Esophagus muscularis mucosa (tissue), 4 donors: ENCODE results near the gene AZU1. TPM values are rescaled to one million over a fixed set of nuclear protein-coding genes. Genes with fewer than 3 reads are reported as not detected.

Source experiments
- DNase-seq: peaks from one replicate; pipeline ENCODE4 v3.0.0-alpha.2; 2017; ENCODE audit errors: extremely low spot score
- H3K27ac ChIP-seq, 4 donors: fragments of 200-600 bp; sonication (generic); replicated peaks in 1 of 4; 1 replicate in 3 of 4; 2 replicates in 1 of 4; pipeline ENCODE4 v1.5.1; 2016 to 2019; ENCODE audit warnings: mild to moderate bottlenecking in 1 of 4
- H3K27me3 ChIP-seq, 4 donors: fragments of 200-600 bp; sonication (generic); one replicate each; pipeline versions ENCODE4 v1.5.1 to v1.6.0; 2016 to 2019
- H3K36me3 ChIP-seq, 4 donors: fragments of 200-600 bp; sonication (generic); one replicate each; pipeline ENCODE4 v1.5.1; 2016 to 2019
- H3K4me1 ChIP-seq, 4 donors: fragments of 200-600 bp; sonication (generic); one replicate each; pipeline ENCODE4 v1.5.1; 2016 to 2019
- H3K4me3 ChIP-seq, 4 donors: fragments of 200-600 bp; sonication (generic); 1 replicate in 2 of 4; 2 replicates in 2 of 4; pipeline ENCODE4 v1.5.1; 2016 to 2019; ENCODE audit warnings: mild to moderate bottlenecking in 4 of 4, moderate library complexity in 1 of 4
- H3K9me3 ChIP-seq, 4 donors: fragments of 200-600 bp; sonication (generic); 1 replicate in 3 of 4; 2 replicates in 1 of 4; pipeline ENCODE4 v1.5.1; 2016 to 2019
- EP300 ChIP-seq: sonication (generic); formaldehyde crosslinking; IDR thresholded peaks from one replicate; pipeline ENCODE4 v1.6.1; 2017; ENCODE audit warnings: antibody characterized with exemption
- POLR2A ChIP-seq: fragments of 450-650 bp; IDR thresholded peaks from one replicate; pipeline ENCODE4 v1.6.1; 2017; ENCODE audit warnings: antibody characterized with exemption, moderate library complexity, mild to moderate bottlenecking, low read depth
- POLR2AphosphoS5 ChIP-seq, 2 donors: sonication (generic); formaldehyde crosslinking; IDR thresholded peaks; one replicate each; pipeline ENCODE4 v1.6.1; 2017; ENCODE audit warnings: antibody characterized with exemption in 2 of 2
- WGBS: methylation state at CpG from one replicate; pipeline ENCODE4 v1.1.5; 2018; 5-methylcytosine and 5-hydroxymethylcytosine counted together
- intact Hi-C: fragments of 100-400 bp; cut with DNase I; formaldehyde crosslinking; loops from one replicate; pipeline ENCODE4 v1.15.1; 2023
- total RNA-seq, 4 donors: library from RNA; depleted of rRNA; stranded (reverse); fragments of >200 nt; gene quantifications; one replicate each; pipeline versions ENCODE4 v1.1.0 to v1.2.1, GENCODE V29; 2016
- TF ChIP-seq, protein P1 (sequence below), 3 experiments: fragments of 200-600 bp in 2 of 3; fragments of 450-650 bp in 1 of 3; sonication (generic) in 2 of 3; IDR thresholded peaks; one replicate each; pipeline ENCODE4 v1.5.1; 2017 to 2019; ENCODE audit warnings: antibody characterized with exemption in 3 of 3, mild to moderate bottlenecking in 2 of 3, moderate library complexity in 1 of 3

The AZU1 gene
- total RNA-seq, 4 donors from 2014 or later, result 0.40 to 1.3 TPM; not detected in 2

DNA sequence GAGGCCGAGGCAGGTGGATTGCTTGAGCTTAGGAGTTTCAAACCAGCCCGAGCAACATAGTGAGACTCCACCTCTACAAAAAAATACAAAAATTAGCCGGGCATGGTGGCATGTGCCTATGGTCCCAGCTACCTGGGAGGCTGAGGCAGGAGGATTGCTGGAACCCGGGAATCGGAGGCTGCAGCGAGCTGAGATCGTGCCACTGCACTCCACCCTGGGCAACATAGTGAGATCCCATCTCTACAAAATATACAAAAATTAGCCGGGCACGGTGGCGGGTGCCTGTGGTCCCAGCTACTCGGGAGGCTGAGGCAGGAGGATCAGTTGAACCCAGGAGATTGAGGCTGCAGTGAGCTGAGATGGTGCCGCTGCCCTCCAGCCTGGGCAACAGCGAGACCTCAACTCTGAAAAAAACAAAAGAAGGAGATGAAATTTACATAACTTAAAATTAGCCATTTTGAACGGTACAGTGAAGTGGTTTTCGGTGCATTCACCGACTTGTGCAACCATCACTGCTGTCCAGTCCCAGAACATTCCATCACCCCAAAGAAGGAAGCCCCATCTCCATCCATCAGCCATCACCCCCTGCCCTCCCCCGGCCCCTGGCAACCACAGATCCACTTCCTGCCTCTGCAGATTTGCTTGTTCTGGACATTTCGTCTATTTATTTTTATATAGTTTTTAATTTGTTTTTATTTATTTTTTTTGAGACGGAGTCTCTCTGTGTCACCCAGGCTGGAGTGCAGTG, 1.6 kb upstream of the AZU1 start:
- Histone ChIP-seq H3K9me3 (no peaks in the 10 kb centered on the region), H3K36me3 (no peaks in the 10 kb centered on the region), H3K4me1 (peaks cover 16 to 19% (median 18%) of the 10 kb centered on the region in 4 donors), H3K4me3 (no peak overlapping the region), H3K27ac (no peak overlapping the region), H3K27me3 (peaks cover 0 to 75% (median 22%) of the 10 kb centered on the region in 4 donors)
- WGBS, result 79% methylated on average over 19 of the region's 19 CpGs
- DNase-seq, result no peak
- TF ChIP-seq EP300, result no peak
- no peak for TF ChIP-seq POLR2AphosphoS5 (IDR thresholded peaks at IDR 0.05)
- no peak for TF ChIP-seq POLR2A
- TF ChIP-seq, protein P1, sequence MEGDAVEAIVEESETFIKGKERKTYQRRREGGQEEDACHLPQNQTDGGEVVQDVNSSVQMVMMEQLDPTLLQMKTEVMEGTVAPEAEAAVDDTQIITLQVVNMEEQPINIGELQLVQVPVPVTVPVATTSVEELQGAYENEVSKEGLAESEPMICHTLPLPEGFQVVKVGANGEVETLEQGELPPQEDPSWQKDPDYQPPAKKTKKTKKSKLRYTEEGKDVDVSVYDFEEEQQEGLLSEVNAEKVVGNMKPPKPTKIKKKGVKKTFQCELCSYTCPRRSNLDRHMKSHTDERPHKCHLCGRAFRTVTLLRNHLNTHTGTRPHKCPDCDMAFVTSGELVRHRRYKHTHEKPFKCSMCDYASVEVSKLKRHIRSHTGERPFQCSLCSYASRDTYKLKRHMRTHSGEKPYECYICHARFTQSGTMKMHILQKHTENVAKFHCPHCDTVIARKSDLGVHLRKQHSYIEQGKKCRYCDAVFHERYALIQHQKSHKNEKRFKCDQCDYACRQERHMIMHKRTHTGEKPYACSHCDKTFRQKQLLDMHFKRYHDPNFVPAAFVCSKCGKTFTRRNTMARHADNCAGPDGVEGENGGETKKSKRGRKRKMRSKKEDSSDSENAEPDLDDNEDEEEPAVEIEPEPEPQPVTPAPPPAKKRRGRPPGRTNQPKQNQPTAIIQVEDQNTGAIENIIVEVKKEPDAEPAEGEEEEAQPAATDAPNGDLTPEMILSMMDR (IDR thresholded peaks at IDR 0.05), result no peak
- intact Hi-C loops, result no loop called here

DNA sequence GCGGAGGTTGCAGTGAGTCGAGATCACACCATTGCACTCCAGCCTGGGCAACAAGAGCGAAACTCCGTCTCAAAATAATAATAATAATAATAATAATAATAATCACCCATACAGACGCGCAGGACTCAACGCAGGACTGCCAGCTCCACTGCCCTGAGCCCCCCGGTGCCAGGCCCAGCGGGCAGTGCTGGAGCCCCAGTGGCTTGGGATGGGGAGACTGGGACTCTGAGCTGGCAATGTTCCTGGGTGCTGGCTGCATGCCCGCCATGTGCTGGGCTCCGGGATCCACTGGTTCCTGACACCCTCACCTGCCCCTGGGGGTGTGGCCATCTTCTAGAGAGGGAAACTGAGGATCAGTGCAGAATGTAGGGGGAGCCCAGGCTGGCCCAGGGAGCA, 325 bp upstream of the AZU1 start:
- Histone ChIP-seq H3K36me3 (no peaks in the 10 kb centered on the region), H3K9me3 (no peaks in the 10 kb centered on the region), H3K27ac (no peak overlapping the region), H3K4me3 (no peak overlapping the region), H3K4me1 (peaks cover 4 to 6% (median 5%) of the 10 kb centered on the region in 4 donors), H3K27me3 (peaks cover 0 to 75% (median 13%) of the 10 kb centered on the region in 4 donors)
- 84% methylated on average over 11 of the region's 11 CpGs for WGBS
- no peak for DNase-seq
- TF ChIP-seq EP300, result no peak
- TF ChIP-seq POLR2A, result no peak
- TF ChIP-seq, protein P1 (IDR thresholded peaks at IDR 0.05), result no peak
- TF ChIP-seq POLR2AphosphoS5 (IDR thresholded peaks at IDR 0.05), result no peak
- intact Hi-C loops, result no loop called here

DNA sequence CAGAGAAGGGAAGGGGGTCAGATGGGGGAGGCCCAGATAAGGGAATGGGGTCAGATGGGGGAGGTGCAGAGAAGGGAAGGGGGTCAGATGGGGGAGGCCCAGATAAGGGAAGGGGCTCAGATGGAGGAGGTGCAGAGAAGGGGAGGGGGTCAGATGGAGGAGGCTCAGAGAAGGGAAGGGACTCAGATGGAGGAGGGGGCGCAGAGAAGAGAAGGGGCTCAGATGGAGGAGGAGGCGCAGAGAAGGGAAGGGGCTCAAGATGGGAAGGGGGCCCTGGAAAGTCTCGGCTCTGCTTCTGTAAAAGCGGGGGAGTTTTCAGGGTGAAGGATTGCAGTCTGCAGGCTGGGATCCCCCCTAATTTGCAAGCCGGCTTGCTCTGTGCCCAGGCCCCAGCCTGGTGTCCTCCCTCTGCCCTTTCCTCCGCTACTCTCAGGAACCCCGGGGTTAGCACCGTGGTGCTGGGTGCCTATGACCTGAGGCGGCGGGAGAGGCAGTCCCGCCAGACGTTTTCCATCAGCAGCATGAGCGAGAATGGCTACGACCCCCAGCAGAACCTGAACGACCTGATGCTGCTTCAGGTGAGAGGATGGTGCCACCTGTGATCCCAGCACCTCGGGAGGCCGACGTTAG, 1.6 kb downstream of the AZU1 start:
- H3K27ac ChIP-seq, result no peak overlapping the region
- no peaks in the 10 kb centered on the region for H3K9me3 ChIP-seq
- 78% methylated on average over 17 of the region's 18 CpGs for WGBS
- H3K4me3 ChIP-seq, result no peak overlapping the region
- no peak for TF ChIP-seq EP300
- TF ChIP-seq, protein P1 (IDR thresholded peaks at IDR 0.05), result no peak
- TF ChIP-seq POLR2AphosphoS5 (IDR thresholded peaks at IDR 0.05), result no peak
- no peak for TF ChIP-seq POLR2A
- intact Hi-C loops, result no loop called here
- H3K27me3 ChIP-seq, result peaks cover 0 to 67% (median 3%) of the 10 kb centered on the region in 4 donors
- H3K4me1 ChIP-seq, result no peaks in the 10 kb centered on the region
- DNase-seq, result no peak
- no peaks in the 10 kb centered on the region for H3K36me3 ChIP-seq

DNA sequence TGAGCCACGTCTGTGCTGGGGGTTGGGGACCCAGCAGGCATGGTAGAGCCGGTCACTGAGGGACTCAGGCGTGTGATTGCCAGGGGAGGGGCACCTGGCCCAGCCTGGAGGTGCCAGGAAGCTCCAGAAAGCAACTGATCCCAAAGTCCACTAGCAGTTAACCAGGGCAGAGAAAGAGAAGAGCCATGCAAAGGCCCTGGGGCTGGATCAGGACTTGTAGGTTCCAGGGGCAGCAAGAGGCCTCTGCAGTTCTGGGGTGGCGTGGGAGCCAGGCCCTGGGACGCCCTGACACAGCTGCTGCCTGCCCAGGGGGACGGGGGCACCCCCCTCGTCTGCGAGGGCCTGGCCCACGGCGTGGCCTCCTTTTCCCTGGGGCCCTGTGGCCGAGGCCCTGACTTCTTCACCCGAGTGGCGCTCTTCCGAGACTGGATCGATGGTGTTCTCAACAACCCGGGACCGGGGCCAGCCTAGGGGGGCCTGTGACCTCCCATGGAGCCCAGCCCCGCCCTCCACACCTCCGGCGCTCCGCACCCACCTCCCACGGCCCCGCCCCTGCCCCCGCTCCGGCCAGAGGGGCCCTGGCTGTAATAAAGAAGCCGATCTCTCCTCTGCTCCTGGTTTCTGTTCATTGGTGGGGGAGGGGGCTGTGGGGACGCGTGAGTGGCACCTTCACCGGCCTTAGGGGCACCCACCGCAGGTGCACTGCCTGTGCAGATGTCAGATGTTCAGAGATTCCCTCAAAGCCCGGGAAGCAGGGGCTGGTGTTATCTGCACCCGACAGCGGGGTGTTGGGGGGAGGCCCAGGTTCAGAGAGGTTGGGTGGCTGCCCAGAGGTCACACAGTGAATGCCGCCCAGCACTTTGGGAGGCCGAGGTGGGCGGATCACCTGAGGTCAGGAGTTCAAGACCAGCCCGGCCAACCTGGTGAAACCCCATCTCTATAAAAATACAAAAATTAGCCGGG, 4.1 kb downstream of the AZU1 start:
- TF ChIP-seq, protein P1 (IDR thresholded peaks at IDR 0.05), result no peak
- TF ChIP-seq POLR2AphosphoS5 (IDR thresholded peaks at IDR 0.05) (no peak), EP300 (no peak), POLR2A (no peak)
- Histone ChIP-seq H3K36me3 (no peaks in the 10 kb centered on the region), H3K27ac (no peak overlapping the region), H3K4me1 (no peaks in the 10 kb centered on the region), H3K4me3 (no peak overlapping the region), H3K9me3 (no peaks in the 10 kb centered on the region), H3K27me3 (peaks cover 0 to 76% (median 3%) of the 10 kb centered on the region in 4 donors)
- intact Hi-C loops, result no loop called here
- 62% methylated on average over 37 of the region's 38 CpGs for WGBS
- no peak for DNase-seq
